ENCODE measurements around the gene CERT1. TPM values are rescaled to one million over a fixed set of nuclear protein-coding genes. Genes with fewer than 3 reads are reported as not detected.
"Not testable (repeated sequence)": the region's sequence is repeated elsewhere in the genome, so short reads cannot be mapped to it uniquely, and the experiment has no call there.

Gene CERT1
- total RNA-seq, 1 experiment from 2014 or later = 6.8 TPM

- DNase-seq (ENCODE audit: low spot score) = no peak
Measured at GRCh38 chr5:75523275-75523674, 11.8 kb upstream of the CERT1 start.

GRCh38 chr5:75522542-75522941 lies 11.1 kb upstream of the CERT1 start:
- no peak for DNase-seq (ENCODE audit: low spot score)

- no peak for DNase-seq (ENCODE audit: low spot score)
Measured at GRCh38 chr5:75522025-75522424, 10.6 kb upstream of the CERT1 start.

- DNase-seq (ENCODE audit: low spot score) = no peak
Measured at GRCh38 chr5:75521195-75521594, 9.8 kb upstream of the CERT1 start.

GRCh38 chr5:75519761-75520160 lies 8.3 kb upstream of the CERT1 start:
- no peak for DNase-seq (ENCODE audit: low spot score)

- DNase-seq (ENCODE audit: low spot score) = no peak
Measured at GRCh38 chr5:75514323-75514722, 2.9 kb upstream of the CERT1 start.

GRCh38 chr5:75513841-75514240 lies 2.4 kb upstream of the CERT1 start:
- DNase-seq (ENCODE audit: low spot score) = no peak

- DNase-seq (ENCODE audit: low spot score) = no peak
Measured at GRCh38 chr5:75512383-75513074, 1.1 kb upstream of the CERT1 start.

- no peak for DNase-seq (ENCODE audit: low spot score)
Measured at GRCh38 chr5:75510836-75511434, 494 bp downstream of the CERT1 start.

- DNase-seq (ENCODE audit: low spot score) = peak; percentile 47
Measured at GRCh38 chr5:75510417-75510835, 1.0 kb downstream of the CERT1 start.

- DNase-seq (ENCODE audit: low spot score) = peak; percentile 14
Measured at GRCh38 chr5:75509956-75510355, 1.5 kb downstream of the CERT1 start.

GRCh38 chr5:75509546-75509945 lies 1.9 kb downstream of the CERT1 start:
- no peak for DNase-seq (ENCODE audit: low spot score)

GRCh38 chr5:75507841-75508240 lies 3.6 kb downstream of the CERT1 start:
- DNase-seq (ENCODE audit: low spot score) = no peak

- DNase-seq (ENCODE audit: low spot score) = not testable (repeated sequence)
Measured at GRCh38 chr5:75505112-75505511, 6.3 kb downstream of the CERT1 start.

GRCh38 chr5:75498875-75499274 lies 12.6 kb downstream of the CERT1 start:
- not testable (repeated sequence) for DNase-seq (ENCODE audit: low spot score)

- no peak for DNase-seq (ENCODE audit: low spot score)
Measured at GRCh38 chr5:75498208-75498777, 13.1 kb downstream of the CERT1 start.

GRCh38 chr5:75496026-75496425 lies 15.4 kb downstream of the CERT1 start:
- DNase-seq (ENCODE audit: low spot score) = no peak

GRCh38 chr5:75491621-75492020 lies 19.8 kb downstream of the CERT1 start:
- no peak for DNase-seq (ENCODE audit: low spot score)

- not testable (repeated sequence) for DNase-seq (ENCODE audit: low spot score)
Measured at GRCh38 chr5:75489847-75490246, 21.6 kb downstream of the CERT1 start.

- DNase-seq (ENCODE audit: low spot score) = no peak
Measured at GRCh38 chr5:75484605-75485004, 26.8 kb downstream of the CERT1 start.

- no peak for DNase-seq (ENCODE audit: low spot score)
Measured at GRCh38 chr5:75482482-75482881, 28.9 kb downstream of the CERT1 start.

GRCh38 chr5:75481024-75481423 lies 30.4 kb downstream of the CERT1 start:
- no peak for DNase-seq (ENCODE audit: low spot score)

GRCh38 chr5:75475364-75475763 lies 36.1 kb downstream of the CERT1 start:
- no peak for DNase-seq (ENCODE audit: low spot score)

Measured in HT-29 (cell line).